ENCODE results near the gene KCTD14.
"Not testable (repeated sequence)": the region's sequence is repeated elsewhere in the genome, so short reads cannot be mapped to it uniquely, and the experiment has no call there.

KCTD14 gene

GRCh38 chr11:78000193-78000592 lies 22.9 kb downstream of the KCTD14 start:
- no peaks in the 10 kb centered on the region for H3K27me3 ChIP-seq (replicated peaks; ENCODE audit: control insufficient read depth, insufficient read depth, low read length)
- TF ChIP-seq CTCF (IDR thresholded peaks at IDR 0.05; ENCODE audit: insufficient read depth, low read length, poor library complexity, severe bottlenecking), result peak; percentile 72
- H3K4me3 ChIP-seq (replicated peaks; ENCODE audit: low read depth, low read length), result no peak overlapping the region
- DNase-seq (ENCODE audit: extremely low read depth, insufficient read length), result no peak
- H3K36me3 ChIP-seq (ENCODE audit: control insufficient read depth, insufficient read depth, low read length), result no peaks in the 10 kb centered on the region

- H3K36me3 ChIP-seq (ENCODE audit: control insufficient read depth, insufficient read depth, low read length), result no peaks in the 10 kb centered on the region
- no peak for DNase-seq (ENCODE audit: extremely low read depth, insufficient read length)
- TF ChIP-seq CTCF (IDR thresholded peaks at IDR 0.05; ENCODE audit: insufficient read depth, low read length, poor library complexity, severe bottlenecking), result no peak
- no peak overlapping the region for H3K4me3 ChIP-seq (replicated peaks; ENCODE audit: low read depth, low read length)
- no peaks in the 10 kb centered on the region for H3K27me3 ChIP-seq (replicated peaks; ENCODE audit: control insufficient read depth, insufficient read depth, low read length)
Measured at GRCh38 chr11:77999446-78000030, 23.5 kb downstream of the KCTD14 start.

DNA sequence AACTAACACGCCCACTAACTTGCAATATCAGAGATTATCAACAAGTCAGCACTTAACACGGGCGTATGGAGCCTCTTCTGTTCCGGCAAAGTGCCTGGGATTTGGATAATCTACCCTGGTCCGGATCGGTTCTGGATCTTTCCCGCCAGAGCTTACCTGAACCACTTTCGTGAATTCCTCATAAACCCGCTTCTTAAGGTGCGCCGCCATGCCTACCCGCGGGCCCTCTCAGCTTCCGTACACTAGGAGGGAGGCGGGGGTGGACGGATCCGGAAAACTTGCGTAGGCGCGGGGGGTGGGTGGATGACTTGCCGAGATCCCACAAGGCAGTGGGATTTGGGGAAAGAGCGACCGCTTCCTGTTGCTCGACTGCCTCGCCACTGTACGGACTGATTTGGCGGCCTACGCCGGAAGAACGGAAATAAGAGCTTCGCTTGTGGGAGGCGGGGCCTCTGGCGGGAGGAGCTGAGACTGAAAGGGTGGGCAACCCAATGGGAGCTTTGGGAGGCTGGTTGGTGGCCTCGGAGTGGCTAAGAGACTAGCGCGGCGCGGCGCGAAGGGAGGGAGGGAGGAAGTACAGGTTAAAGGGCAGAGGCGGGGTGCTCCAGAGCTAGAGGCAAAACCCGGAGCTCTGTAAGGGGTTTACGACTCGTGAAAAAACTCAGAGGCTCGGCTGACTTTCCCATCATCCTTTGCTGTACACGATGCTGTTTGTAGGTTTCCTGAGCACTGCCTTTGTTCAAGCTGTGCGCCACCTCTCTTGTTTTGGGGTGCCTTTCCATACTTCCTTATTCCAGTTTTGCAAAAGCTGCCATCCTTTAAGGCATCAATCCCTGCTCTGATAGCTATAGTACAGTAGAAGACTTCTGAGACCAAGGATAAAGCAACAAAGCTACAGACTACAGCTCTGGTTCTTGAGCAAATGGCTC lies 28.4 kb downstream of the KCTD14 start, which contains the start of gene INTS4:
Gene INTS4 (minus strand): TSS at position 235 of the 929 bp plus-strand sequence. CDS start 25 bp downstream, at position 210.
- Histone ChIP-seq H3K36me3 (ENCODE audit: control insufficient read depth, insufficient read depth, low read length) (no peaks in the 10 kb centered on the region; the same call in 1 of the 2 replicates), H3K27me3 (replicated peaks; ENCODE audit: control insufficient read depth, insufficient read depth, low read length) (no peaks in the 10 kb centered on the region), H3K4me3 (replicated peaks; ENCODE audit: low read depth, low read length) (peak within 1 kb of the TSS; percentile 91)
- peak; percentile 97 for DNase-seq (ENCODE audit: extremely low read depth, insufficient read length)
- no peak for TF ChIP-seq CTCF (IDR thresholded peaks at IDR 0.05; ENCODE audit: insufficient read depth, low read length, poor library complexity, severe bottlenecking)

DNA sequence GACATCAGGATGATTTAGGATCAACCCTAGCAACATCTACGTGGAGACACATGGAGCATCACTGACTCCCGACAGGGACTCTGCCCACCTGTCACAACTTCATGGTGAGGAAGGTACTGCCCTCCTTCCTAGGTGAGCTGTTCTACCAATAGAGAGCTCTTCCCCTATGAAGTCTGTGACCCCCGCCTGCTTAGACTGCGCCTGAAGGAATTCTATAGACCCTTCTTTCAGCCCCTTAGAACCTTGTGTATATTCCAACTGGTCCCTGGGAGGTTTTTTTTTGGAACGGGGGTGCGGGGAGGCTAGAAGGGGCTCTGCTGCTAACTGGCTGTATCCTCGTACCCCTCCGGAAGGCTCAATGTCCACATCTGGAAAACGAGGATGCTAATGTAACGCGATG lies 29.2 kb downstream of the KCTD14 start:
- TF ChIP-seq CTCF (IDR thresholded peaks at IDR 0.05; ENCODE audit: insufficient read depth, low read length, poor library complexity, severe bottlenecking), result no peak
- Histone ChIP-seq H3K36me3 (ENCODE audit: control insufficient read depth, insufficient read depth, low read length) (no peaks in the 10 kb centered on the region; the same call in 1 of the 2 replicates), H3K27me3 (replicated peaks; ENCODE audit: control insufficient read depth, insufficient read depth, low read length) (no peaks in the 10 kb centered on the region), H3K4me3 (replicated peaks; ENCODE audit: low read depth, low read length) (peak overlapping the region; percentile 91)
- no peak for DNase-seq (ENCODE audit: extremely low read depth, insufficient read length)

GRCh38 chr11:77990981-77991380 lies 32.1 kb downstream of the KCTD14 start:
- peaks cover 2% of the 10 kb centered on the region for H3K36me3 ChIP-seq (ENCODE audit: control insufficient read depth, insufficient read depth, low read length)
- DNase-seq (ENCODE audit: extremely low read depth, insufficient read length), result no peak
- no peak for TF ChIP-seq CTCF (IDR thresholded peaks at IDR 0.05; ENCODE audit: insufficient read depth, low read length, poor library complexity, severe bottlenecking)
- H3K4me3 ChIP-seq (replicated peaks; ENCODE audit: low read depth, low read length), result no peak overlapping the region
- no peaks in the 10 kb centered on the region for H3K27me3 ChIP-seq (replicated peaks; ENCODE audit: control insufficient read depth, insufficient read depth, low read length)

- not testable (repeated sequence) for H3K27me3 ChIP-seq (replicated peaks; ENCODE audit: control insufficient read depth, insufficient read depth, low read length); DNase-seq (ENCODE audit: extremely low read depth, insufficient read length); H3K36me3 ChIP-seq (ENCODE audit: control insufficient read depth, insufficient read depth, low read length); H3K4me3 ChIP-seq (replicated peaks; ENCODE audit: low read depth, low read length)
Measured at GRCh38 chr11:77986456-77986855, 36.6 kb downstream of the KCTD14 start.

All from GM06990 (cell line).